ENCODE results near the gene SPEN. TPM values are rescaled to one million over a fixed set of nuclear protein-coding genes. Genes with fewer than 3 reads are reported as not detected.

The SPEN gene
- total and polyA plus RNA-seq, 2 of the 13 experiments (the other 11 are each of a cell fraction or from before 2014, with no cell fraction given), result 4.8 to 14.0 TPM

DNA sequence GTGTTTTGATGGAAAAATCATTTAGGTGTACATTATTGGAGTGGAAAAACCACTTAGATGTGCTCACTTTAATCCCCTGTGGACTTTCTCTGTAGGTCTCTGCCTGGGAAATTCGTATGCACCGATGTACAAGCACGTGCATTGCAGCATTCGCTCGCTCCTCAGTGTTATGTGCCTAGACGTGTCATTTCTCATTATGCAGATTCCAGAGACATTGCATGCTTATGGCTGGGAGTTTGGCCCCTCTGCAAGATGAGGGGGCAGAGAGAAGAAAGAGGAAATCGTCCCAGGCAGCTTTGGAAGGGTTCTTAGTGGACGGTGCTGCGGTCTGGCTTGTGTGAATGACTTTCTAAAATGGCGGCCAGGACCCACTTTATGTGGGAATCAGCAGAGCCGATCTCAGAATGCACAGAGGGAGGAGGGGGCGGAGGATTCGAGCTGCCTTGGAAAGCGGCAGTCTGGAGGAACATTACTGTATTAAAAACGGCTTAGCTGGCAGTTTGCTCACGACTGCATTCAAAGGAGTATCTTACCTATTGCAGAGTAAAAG is 2.3 kb downstream of the SPEN start (continued):
- peak; percentile 12; the same call in 1 of the 2 replicates for TF ChIP-seq POLR2G (IDR thresholded peaks at IDR 0.05; ENCODE audit: low read depth, low read length)
- 0 out of 2 replicates have a peak, but pooled peaks have one; percentile 45 for TF ChIP-seq ZNF101 (CRISPR knock-in tag; IDR thresholded peaks at IDR 0.05; ENCODE audit: borderline replicate concordance, low read depth)
- TF ChIP-seq, protein P1, sequence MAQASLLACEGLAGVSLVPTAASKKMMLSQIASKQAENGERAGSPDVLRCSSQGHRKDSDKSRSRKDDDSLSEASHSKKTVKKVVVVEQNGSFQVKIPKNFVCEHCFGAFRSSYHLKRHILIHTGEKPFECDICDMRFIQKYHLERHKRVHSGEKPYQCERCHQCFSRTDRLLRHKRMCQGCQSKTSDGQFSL (CRISPR knock-in tag; IDR thresholded peaks at IDR 0.05), result no peak
- TF ChIP-seq NFRKB (IDR thresholded peaks at IDR 0.05), result peak; percentile 47; the same call in 1 of the 2 replicates
- TF ChIP-seq, protein P2, sequence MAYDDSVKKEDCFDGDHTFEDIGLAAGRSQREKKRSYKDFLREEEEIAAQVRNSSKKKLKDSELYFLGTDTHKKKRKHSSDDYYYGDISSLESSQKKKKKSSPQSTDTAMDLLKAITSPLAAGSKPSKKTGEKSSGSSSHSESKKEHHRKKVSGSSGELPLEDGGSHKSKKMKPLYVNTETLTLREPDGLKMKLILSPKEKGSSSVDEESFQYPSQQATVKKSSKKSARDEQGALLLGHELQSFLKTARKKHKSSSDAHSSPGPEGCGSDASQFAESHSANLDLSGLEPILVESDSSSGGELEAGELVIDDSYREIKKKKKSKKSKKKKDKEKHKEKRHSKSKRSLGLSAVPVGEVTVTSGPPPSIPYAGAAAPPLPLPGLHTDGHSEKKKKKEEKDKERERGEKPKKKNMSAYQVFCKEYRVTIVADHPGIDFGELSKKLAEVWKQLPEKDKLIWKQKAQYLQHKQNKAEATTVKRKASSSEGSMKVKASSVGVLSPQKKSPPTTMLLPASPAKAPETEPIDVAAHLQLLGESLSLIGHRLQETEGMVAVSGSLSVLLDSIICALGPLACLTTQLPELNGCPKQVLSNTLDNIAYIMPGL (CRISPR knock-in tag; IDR thresholded peaks at IDR 0.05; ENCODE audit: borderline replicate concordance in 1 of 2, low read depth in 1 of 2), result peak in 1 of 2 experiments; percentile 15; a peak in 1 of 4 replicates
- TF ChIP-seq, protein P3, sequence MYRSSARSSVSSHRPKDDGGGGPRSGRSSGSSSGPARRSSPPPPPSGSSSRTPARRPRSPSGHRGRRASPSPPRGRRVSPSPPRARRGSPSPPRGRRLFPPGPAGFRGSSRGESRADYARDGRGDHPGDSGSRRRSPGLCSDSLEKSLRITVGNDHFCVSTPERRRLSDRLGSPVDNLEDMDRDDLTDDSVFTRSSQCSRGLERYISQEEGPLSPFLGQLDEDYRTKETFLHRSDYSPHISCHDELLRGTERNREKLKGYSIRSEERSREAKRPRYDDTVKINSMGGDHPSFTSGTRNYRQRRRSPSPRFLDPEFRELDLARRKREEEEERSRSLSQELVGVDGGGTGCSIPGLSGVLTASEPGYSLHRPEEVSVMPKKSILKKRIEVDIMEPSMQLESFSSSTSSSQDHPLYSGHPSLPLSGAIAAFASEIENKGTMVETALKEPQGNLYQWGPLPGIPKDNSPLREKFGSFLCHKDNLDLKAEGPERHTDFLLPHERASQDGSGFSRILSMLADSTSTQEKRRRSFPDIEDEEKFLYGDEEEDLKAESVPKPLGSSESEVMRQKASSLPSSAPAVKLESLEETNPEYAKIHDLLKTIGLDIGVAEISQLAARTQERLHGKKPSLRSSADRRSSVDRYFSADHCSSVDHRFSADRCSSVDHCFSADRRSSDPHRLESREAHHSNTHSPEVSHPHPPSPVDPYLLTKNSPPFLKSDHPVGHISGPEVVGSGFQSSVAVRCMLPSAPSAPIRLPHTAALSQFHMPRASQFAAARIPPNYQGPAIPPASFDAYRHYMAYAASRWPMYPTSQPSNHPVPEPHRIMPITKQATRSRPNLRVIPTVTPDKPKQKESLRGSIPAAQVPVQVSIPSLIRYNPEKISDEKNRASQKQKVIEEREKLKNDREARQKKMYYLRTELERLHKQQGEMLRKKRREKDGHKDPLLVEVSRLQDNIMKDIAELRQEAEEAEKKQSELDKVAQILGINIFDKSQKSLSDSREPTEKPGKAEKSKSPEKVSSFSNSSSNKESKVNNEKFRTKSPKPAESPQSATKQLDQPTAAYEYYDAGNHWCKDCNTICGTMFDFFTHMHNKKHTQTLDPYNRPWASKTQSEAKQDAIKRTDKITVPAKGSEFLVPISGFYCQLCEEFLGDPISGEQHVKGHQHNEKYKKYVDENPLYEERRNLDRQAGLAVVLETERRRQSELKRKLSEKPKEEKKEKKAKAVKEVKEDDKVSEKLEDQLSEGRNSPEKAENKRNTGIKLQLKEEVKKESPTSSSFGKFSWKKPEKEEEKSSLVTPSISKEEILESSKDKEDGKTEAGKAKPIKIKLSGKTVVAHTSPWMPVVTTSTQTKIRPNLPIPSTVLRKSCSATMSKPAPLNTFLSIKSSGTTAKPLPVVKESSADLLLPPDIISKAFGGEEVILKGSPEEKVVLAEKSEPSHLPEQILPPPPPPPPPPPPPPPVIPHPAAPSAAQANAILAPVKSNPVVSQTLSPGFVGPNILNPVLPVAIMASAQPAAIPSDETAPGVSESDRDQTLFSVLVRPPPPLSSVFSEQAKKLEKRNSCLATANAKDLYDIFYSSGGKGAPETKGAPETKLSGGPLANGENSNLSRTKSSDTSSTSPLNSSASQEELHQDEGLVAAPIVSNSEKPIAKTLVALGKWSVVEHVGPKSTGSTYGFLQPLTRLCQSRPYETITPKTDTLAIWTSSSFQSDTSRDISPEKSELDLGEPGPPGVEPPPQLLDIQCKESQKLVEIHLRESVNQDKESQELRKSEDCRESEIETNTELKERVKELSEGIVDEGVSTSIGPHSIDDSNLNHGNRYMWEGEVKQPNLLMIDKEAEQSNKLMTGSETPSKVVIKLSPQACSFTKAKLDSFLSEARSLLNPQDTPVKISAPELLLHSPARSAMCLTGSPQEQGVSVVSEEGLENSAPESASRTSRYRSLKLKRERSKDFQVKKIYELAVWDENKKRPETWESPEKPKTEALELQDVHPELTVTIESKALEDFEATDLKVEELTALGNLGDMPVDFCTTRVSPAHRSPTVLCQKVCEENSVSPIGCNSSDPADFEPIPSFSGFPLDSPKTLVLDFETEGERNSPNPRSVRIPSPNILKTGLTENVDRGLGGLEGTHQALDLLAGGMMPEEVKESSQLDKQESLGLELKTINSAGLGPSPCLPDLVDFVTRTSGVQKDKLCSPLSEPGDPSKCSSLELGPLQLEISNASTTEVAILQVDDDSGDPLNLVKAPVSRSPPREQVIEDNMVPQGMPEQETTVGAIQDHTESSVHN (CRISPR knock-in tag; IDR thresholded peaks at IDR 0.05), result no peak
- TF ChIP-seq ZNF446 (CRISPR knock-in tag; IDR thresholded peaks at IDR 0.05), result no peak
- TF ChIP-seq ZBTB38 (CRISPR knock-in tag; IDR thresholded peaks at IDR 0.05), result 0 out of 2 replicates have a peak, but pooled peaks have one; percentile 4
- TF ChIP-seq SMYD3 (CRISPR knock-in tag; IDR thresholded peaks at IDR 0.05), result 0 out of 2 replicates have a peak, but pooled peaks have one; percentile 39
- 0 out of 2 replicates have a peak, but pooled peaks have one; percentile 46 for TF ChIP-seq ZNF354B (CRISPR knock-in tag; IDR thresholded peaks at IDR 0.05)
- TF ChIP-seq, protein P4, sequence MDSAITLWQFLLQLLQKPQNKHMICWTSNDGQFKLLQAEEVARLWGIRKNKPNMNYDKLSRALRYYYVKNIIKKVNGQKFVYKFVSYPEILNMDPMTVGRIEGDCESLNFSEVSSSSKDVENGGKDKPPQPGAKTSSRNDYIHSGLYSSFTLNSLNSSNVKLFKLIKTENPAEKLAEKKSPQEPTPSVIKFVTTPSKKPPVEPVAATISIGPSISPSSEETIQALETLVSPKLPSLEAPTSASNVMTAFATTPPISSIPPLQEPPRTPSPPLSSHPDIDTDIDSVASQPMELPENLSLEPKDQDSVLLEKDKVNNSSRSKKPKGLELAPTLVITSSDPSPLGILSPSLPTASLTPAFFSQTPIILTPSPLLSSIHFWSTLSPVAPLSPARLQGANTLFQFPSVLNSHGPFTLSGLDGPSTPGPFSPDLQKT (CRISPR knock-in tag; IDR thresholded peaks at IDR 0.05; ENCODE audit: borderline replicate concordance), result no peak
- TF ChIP-seq, protein P5, sequence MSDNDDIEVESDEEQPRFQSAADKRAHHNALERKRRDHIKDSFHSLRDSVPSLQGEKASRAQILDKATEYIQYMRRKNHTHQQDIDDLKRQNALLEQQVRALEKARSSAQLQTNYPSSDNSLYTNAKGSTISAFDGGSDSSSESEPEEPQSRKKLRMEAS (IDR thresholded peaks at IDR 0.05), result peak; percentile 48; the same call in 1 of the 2 replicates
- no peak; the same call in 1 of the 2 replicates for TF ChIP-seq ZNF317 (CRISPR knock-in tag; IDR thresholded peaks at IDR 0.05)
- TF ChIP-seq, protein P6, sequence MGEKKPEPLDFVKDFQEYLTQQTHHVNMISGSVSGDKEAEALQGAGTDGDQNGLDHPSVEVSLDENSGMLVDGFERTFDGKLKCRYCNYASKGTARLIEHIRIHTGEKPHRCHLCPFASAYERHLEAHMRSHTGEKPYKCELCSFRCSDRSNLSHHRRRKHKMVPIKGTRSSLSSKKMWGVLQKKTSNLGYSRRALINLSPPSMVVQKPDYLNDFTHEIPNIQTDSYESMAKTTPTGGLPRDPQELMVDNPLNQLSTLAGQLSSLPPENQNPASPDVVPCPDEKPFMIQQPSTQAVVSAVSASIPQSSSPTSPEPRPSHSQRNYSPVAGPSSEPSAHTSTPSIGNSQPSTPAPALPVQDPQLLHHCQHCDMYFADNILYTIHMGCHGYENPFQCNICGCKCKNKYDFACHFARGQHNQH (CRISPR knock-in tag; IDR thresholded peaks at IDR 0.05), result no peak
- peak; percentile 76 for TF ChIP-seq MYC (CRISPR knock-in tag; IDR thresholded peaks at IDR 0.05; ENCODE audit: borderline replicate concordance)
- TF ChIP-seq ERF (CRISPR knock-in tag; IDR thresholded peaks at IDR 0.05), result 0 out of 2 replicates have a peak, but pooled peaks have one; percentile 51
